ENCODE results near the gene USP26.
"Not testable (repeated sequence)": the region's sequence is repeated elsewhere in the genome, so short reads cannot be mapped to it uniquely, and the experiment has no call there.

USP26 gene

DNA sequence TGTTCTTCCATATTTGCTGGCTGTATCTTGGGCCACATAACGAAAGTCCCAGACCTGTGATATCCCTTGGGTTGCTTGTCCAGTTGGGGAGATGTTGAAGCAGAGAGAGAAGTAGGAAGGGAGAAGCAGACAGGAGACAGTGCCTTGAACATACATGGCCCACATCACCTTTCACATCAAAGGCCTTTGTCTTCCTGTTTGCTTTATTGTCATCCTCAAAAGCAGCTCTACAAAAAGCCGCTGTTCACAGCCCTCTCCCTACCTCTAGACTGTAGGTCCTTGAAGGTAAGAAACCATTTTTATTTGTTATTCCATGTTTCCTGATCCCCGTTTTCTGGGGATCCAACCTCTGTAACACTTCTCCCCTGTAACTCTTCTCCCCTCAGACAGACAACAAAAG lies 14.9 kb downstream of the USP26 start:
- TF ChIP-seq PAX5 (IDR thresholded peaks at IDR 0.05; ENCODE audit: insufficient read depth, low read length, severe bottlenecking), result no peak
- TF ChIP-seq POU2F2 (IDR thresholded peaks at IDR 0.05; ENCODE audit: low read depth, low read length), result no peak
- no peak for TF ChIP-seq SPI1 (IDR thresholded peaks at IDR 0.05; ENCODE audit: low read depth, low read length)
- TF ChIP-seq POLR2A (IDR thresholded peaks at IDR 0.05; ENCODE audit: low read depth, low read length), result no peak
- TF ChIP-seq POLR2AphosphoS5 (IDR thresholded peaks at IDR 0.05; ENCODE audit: low read depth, low read length), result no peak
- no peak for TF ChIP-seq TAF1 (IDR thresholded peaks at IDR 0.05; ENCODE audit: low read depth, low read length)
- DNase-seq (ENCODE audit: insufficient read length, low spot score), result no peak
- no peak for FAIRE-seq

- DNase-seq (ENCODE audit: insufficient read length, low spot score), result not testable (repeated sequence)
These were observed 19.1 kb downstream of the USP26 start for GRCh38 chrX:133077856-133078255.

GRCh38 chrX:133072566-133072965 lies 24.3 kb downstream of the USP26 start:
- TF ChIP-seq SPI1 (IDR thresholded peaks at IDR 0.05; ENCODE audit: low read depth, low read length) (no peak), TAF1 (IDR thresholded peaks at IDR 0.05; ENCODE audit: low read depth, low read length) (no peak), POLR2AphosphoS5 (IDR thresholded peaks at IDR 0.05; ENCODE audit: low read depth, low read length) (no peak)
- DNase-seq (ENCODE audit: insufficient read length, low spot score) (no peak), FAIRE-seq (no peak)

More at GRCh38 chrX:133077856-133078255, 19.1 kb downstream of the USP26 start:
- peak; percentile 23 for FAIRE-seq

- TF ChIP-seq TAF1 (IDR thresholded peaks at IDR 0.05; ENCODE audit: low read depth, low read length) (no peak), POLR2AphosphoS5 (IDR thresholded peaks at IDR 0.05; ENCODE audit: low read depth, low read length) (no peak), POU2F2 (IDR thresholded peaks at IDR 0.05; ENCODE audit: low read depth, low read length) (no peak), SPI1 (IDR thresholded peaks at IDR 0.05; ENCODE audit: low read depth, low read length) (no peak), POLR2A (IDR thresholded peaks at IDR 0.05; ENCODE audit: low read depth, low read length) (no peak), PAX5 (IDR thresholded peaks at IDR 0.05; ENCODE audit: insufficient read depth, low read length, severe bottlenecking) (no peak)
- FAIRE-seq, result no peak
These were observed 28.4 kb downstream of the USP26 start for GRCh38 chrX:133068461-133068860.

GRCh38 chrX:133056341-133056740 lies 40.6 kb downstream of the USP26 start:
- FAIRE-seq, result no peak
- DNase-seq (ENCODE audit: insufficient read length, low spot score), result no peak
- no peak for TF ChIP-seq TAF1 (IDR thresholded peaks at IDR 0.05; ENCODE audit: low read depth, low read length)
- TF ChIP-seq POLR2AphosphoS5 (IDR thresholded peaks at IDR 0.05; ENCODE audit: low read depth, low read length), result no peak
- no peak for TF ChIP-seq POU2F2 (IDR thresholded peaks at IDR 0.05; ENCODE audit: low read depth, low read length)
- TF ChIP-seq SPI1 (IDR thresholded peaks at IDR 0.05; ENCODE audit: low read depth, low read length), result no peak
- TF ChIP-seq PAX5 (IDR thresholded peaks at IDR 0.05; ENCODE audit: insufficient read depth, low read length, severe bottlenecking), result no peak
- TF ChIP-seq POLR2A (IDR thresholded peaks at IDR 0.05; ENCODE audit: low read depth, low read length), result no peak

More at GRCh38 chrX:133068461-133068860, 28.4 kb downstream of the USP26 start:
- DNase-seq (ENCODE audit: insufficient read length, low spot score), result no peak

DNA sequence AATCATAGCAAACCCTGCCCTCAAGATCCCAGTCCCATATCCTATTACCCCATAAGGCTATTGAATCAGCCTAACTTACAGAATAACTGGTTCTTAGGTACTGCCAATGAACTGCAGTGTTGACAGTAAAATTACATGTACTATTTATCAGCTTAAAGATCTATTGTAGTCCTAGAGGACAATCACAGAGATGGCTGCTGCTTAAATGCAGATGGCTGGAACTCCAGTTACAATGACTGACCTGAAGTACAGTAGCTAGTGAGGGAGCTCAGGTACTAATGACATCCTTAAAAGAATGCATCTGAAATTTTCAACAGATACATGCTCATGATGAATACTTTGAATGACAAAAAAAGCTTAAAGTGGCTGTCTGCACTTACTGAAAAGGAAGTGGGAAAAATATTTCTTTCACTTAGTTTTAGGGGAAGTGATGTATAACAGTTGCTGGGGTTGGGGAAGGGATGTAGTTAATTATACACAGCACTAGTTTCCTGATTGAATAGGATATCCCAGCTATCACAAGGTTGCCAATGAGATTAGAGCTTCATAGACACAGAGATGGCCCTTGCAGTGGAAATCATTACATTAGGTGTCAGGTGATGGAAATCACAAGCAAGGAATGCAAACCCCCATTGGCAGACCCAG lies 42.0 kb downstream of the USP26 start:
- FAIRE-seq (no peak), DNase-seq (ENCODE audit: insufficient read length, low spot score) (no peak)
- TF ChIP-seq POU2F2 (IDR thresholded peaks at IDR 0.05; ENCODE audit: low read depth, low read length), result no peak
- no peak for TF ChIP-seq TAF1 (IDR thresholded peaks at IDR 0.05; ENCODE audit: low read depth, low read length)
- TF ChIP-seq POLR2A (IDR thresholded peaks at IDR 0.05; ENCODE audit: low read depth, low read length), result no peak
- no peak for TF ChIP-seq SPI1 (IDR thresholded peaks at IDR 0.05; ENCODE audit: low read depth, low read length)
- no peak for TF ChIP-seq POLR2AphosphoS5 (IDR thresholded peaks at IDR 0.05; ENCODE audit: low read depth, low read length)
- no peak for TF ChIP-seq PAX5 (IDR thresholded peaks at IDR 0.05; ENCODE audit: insufficient read depth, low read length, severe bottlenecking)

GRCh38 chrX:133053861-133054598 lies 42.9 kb downstream of the USP26 start:
- DNase-seq (ENCODE audit: insufficient read length, low spot score) (no peak), FAIRE-seq (no peak)
- TF ChIP-seq TAF1 (IDR thresholded peaks at IDR 0.05; ENCODE audit: low read depth, low read length) (no peak), POU2F2 (IDR thresholded peaks at IDR 0.05; ENCODE audit: low read depth, low read length) (no peak), SPI1 (IDR thresholded peaks at IDR 0.05; ENCODE audit: low read depth, low read length) (no peak), POLR2A (IDR thresholded peaks at IDR 0.05; ENCODE audit: low read depth, low read length) (no peak), POLR2AphosphoS5 (IDR thresholded peaks at IDR 0.05; ENCODE audit: low read depth, low read length) (no peak), PAX5 (IDR thresholded peaks at IDR 0.05; ENCODE audit: insufficient read depth, low read length, severe bottlenecking) (no peak)

DNA sequence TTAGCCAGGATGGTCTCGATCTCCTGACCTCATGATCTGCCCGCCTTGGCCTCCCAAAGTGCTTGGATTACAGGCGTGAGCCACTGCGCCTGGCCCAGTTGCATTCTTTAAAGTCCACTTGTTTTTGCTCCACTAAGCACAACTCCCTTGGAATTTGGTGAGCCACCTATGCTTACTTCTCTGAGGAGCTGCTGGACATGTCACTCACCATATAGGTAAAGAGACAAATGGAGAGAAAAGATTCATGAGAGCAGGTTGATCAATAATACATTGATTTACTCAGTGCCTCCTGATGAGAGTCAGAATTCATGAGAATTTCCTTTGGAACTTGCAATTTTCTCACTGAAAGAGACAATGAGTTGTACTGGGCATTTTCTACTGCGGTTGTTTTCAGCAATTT lies 48.2 kb downstream of the USP26 start:
- no peak for DNase-seq (ENCODE audit: insufficient read length, low spot score)
- TF ChIP-seq POLR2A (IDR thresholded peaks at IDR 0.05; ENCODE audit: low read depth, low read length) (no peak), TAF1 (IDR thresholded peaks at IDR 0.05; ENCODE audit: low read depth, low read length) (no peak), POU2F2 (IDR thresholded peaks at IDR 0.05; ENCODE audit: low read depth, low read length) (no peak), PAX5 (IDR thresholded peaks at IDR 0.05; ENCODE audit: insufficient read depth, low read length, severe bottlenecking) (no peak), POLR2AphosphoS5 (IDR thresholded peaks at IDR 0.05; ENCODE audit: low read depth, low read length) (no peak), SPI1 (IDR thresholded peaks at IDR 0.05; ENCODE audit: low read depth, low read length) (no peak)
- FAIRE-seq, result no peak

DNA sequence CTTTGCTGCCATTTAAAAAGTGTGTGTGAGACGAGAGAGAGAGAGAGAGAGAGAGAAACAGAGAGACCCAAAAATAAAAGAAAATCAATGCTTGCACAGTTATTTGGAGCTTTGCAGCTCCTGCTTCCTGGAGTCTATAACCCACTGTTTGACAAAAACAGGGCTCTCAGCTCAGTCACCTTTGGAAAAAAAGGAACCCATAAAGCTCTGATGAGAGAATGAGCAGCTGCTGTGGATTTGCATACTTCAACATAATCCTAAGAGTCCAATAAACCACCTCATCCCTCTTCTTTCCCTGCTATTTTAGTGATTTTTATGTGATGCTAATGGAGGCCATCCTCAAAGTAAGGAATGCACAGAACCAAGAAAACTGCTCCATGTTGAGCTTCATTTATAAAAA lies 50.3 kb downstream of the USP26 start:
- TF ChIP-seq POU2F2 (IDR thresholded peaks at IDR 0.05; ENCODE audit: low read depth, low read length), result no peak
- TF ChIP-seq POLR2A (IDR thresholded peaks at IDR 0.05; ENCODE audit: low read depth, low read length), result no peak
- no peak for TF ChIP-seq POLR2AphosphoS5 (IDR thresholded peaks at IDR 0.05; ENCODE audit: low read depth, low read length)
- TF ChIP-seq SPI1 (IDR thresholded peaks at IDR 0.05; ENCODE audit: low read depth, low read length), result no peak
- TF ChIP-seq PAX5 (IDR thresholded peaks at IDR 0.05; ENCODE audit: insufficient read depth, low read length, severe bottlenecking), result no peak
- no peak for TF ChIP-seq TAF1 (IDR thresholded peaks at IDR 0.05; ENCODE audit: low read depth, low read length)
- no peak for DNase-seq (ENCODE audit: insufficient read length, low spot score)
- FAIRE-seq, result no peak

- no peak for DNase-seq (ENCODE audit: insufficient read length, low spot score)
- FAIRE-seq, result no peak
- TF ChIP-seq POLR2A (IDR thresholded peaks at IDR 0.05; ENCODE audit: low read depth, low read length), result no peak
- TF ChIP-seq POLR2AphosphoS5 (IDR thresholded peaks at IDR 0.05; ENCODE audit: low read depth, low read length), result no peak
- TF ChIP-seq SPI1 (IDR thresholded peaks at IDR 0.05; ENCODE audit: low read depth, low read length), result no peak
- TF ChIP-seq TAF1 (IDR thresholded peaks at IDR 0.05; ENCODE audit: low read depth, low read length), result no peak
- no peak for TF ChIP-seq POU2F2 (IDR thresholded peaks at IDR 0.05; ENCODE audit: low read depth, low read length)
- no peak for TF ChIP-seq PAX5 (IDR thresholded peaks at IDR 0.05; ENCODE audit: insufficient read depth, low read length, severe bottlenecking)
These were observed 50.9 kb downstream of the USP26 start for GRCh38 chrX:133045986-133046385.

DNA sequence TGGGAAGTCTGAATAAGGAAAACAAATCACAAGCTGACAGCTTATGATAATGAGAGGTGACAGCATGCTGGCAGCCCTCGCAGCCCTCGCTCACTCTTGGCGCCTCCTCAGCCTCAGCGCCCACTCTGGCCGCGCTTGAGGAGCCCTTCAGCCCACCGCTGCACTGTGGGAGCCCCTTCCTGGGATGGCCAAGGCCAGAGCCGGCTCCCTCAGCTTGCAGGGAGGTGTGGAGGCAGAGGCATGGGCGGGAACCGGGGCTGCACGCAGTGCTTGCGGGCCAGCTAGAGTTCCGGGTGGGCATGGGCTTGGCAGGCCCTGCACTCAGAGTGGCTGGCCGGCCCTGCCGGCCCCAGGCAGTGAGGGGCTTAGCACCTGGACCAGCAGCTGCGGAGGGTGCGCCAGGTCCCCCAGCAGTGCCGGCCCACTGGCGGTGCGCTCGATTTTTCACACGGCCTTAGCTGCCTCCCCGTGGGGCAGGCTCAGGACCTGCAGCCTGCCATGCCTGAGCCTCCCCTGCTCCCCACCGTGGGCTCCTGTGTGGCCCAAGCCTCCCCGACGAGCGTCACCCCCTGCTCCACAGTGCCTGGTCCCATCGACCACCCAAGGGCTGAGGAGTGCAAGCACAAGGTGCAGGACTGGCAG lies 52.6 kb downstream of the USP26 start:
- not testable (repeated sequence) for FAIRE-seq; DNase-seq (ENCODE audit: insufficient read length, low spot score)

Data from GM12891 (cell line).